Measurements from ENCODE around the gene MYADML2.
"Not testable (repeated sequence)": the region's sequence is repeated elsewhere in the genome, so short reads cannot be mapped to it uniquely, and the experiment has no call there.

Gene MYADML2

GRCh38 chr17:81955756-81956544, 8.9 kb upstream of the MYADML2 start:
- no peak for TF ChIP-seq CTCF (IDR thresholded peaks at IDR 0.05; ENCODE audit: borderline replicate concordance, insufficient read depth, low read depth, low read length)
- H3K4me3 ChIP-seq (ENCODE audit: low read depth, low read length), result no peak overlapping the region

- no peak overlapping the region for H3K4me3 ChIP-seq (ENCODE audit: low read depth, low read length)
- no peak for TF ChIP-seq CTCF (IDR thresholded peaks at IDR 0.05; ENCODE audit: borderline replicate concordance, insufficient read depth, low read depth, low read length)
Observed at GRCh38 chr17:81955058-81955681, 8.1 kb upstream of the MYADML2 start.

- no peak for TF ChIP-seq CTCF (IDR thresholded peaks at IDR 0.05; ENCODE audit: borderline replicate concordance, insufficient read depth, low read depth, low read length)
- H3K4me3 ChIP-seq (ENCODE audit: low read depth, low read length), result no peak overlapping the region
Observed at GRCh38 chr17:81954131-81955057, 7.4 kb upstream of the MYADML2 start.

GRCh38 chr17:81953443-81953842, 6.4 kb upstream of the MYADML2 start:
- not testable (repeated sequence) for H3K4me3 ChIP-seq (ENCODE audit: low read depth, low read length)

- no peak overlapping the region for H3K4me3 ChIP-seq (ENCODE audit: low read depth, low read length)
- no peak for TF ChIP-seq CTCF (IDR thresholded peaks at IDR 0.05; ENCODE audit: borderline replicate concordance, insufficient read depth, low read depth, low read length)
Observed at GRCh38 chr17:81952792-81953228, 5.8 kb upstream of the MYADML2 start.

- TF ChIP-seq CTCF (IDR thresholded peaks at IDR 0.05; ENCODE audit: borderline replicate concordance, insufficient read depth, low read depth, low read length), result no peak
Observed at GRCh38 chr17:81951785-81952684, 5.0 kb upstream of the MYADML2 start.

More at GRCh38 chr17:81951785-81952684, 5.0 kb upstream of the MYADML2 start:
- no peak overlapping the region for H3K4me3 ChIP-seq (ENCODE audit: low read depth, low read length)
